Measurements from ENCODE around the gene SNRNP27. TPM values are rescaled to one million over a fixed set of nuclear protein-coding genes. Genes with fewer than 3 reads are reported as not detected.
A peak's percentile ranks its signal among the peaks of the same experiment; 100 is the strongest.

The SNRNP27 gene
- total and polyA plus RNA-seq, 4 donors = 32.0 to 51.3 (median 36.0) TPM

DNA sequence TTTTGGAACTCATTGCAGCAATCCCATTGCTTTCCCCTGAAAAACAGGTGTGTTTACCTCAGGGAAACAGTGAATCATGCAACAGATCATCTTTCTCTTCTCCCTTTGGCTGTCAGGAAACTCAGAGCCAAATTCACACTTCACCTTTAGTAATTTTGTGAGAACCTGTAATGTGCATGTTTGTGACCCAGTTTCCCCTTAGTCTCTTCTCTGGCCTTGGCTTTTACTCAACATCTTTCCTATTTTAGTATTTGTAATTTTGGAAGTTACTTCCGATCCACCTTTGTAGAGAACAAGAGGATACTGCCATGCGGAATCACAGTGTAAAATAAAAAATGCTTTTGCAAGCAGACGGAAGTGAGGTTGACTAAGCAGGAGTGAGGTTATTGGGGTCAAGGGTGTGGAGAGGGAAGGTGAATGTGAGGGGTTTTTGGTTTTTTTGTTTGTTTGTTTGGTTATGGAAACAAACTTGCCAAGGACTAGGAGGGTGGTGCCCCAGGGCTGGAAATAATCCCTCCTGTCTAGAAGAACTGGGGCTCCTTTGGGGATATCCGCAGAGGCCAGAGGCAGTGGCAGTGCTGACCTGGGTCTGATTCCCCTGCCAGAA, 53.7 kb downstream of the SNRNP27 start:
- ATAC-seq (ENCODE audit: insufficient read depth, low FRiP score) (no peak), DNase-seq (no peak)
- H3K27ac ChIP-seq (ENCODE audit: low read depth in 1 of 2, low read length in 1 of 2) = no peak overlapping the region
- H3K9me3 ChIP-seq (ENCODE audit: control insufficient read depth in 4 of 4, insufficient read depth in 3 of 4, low read length in 3 of 4) = no peaks in the 10 kb centered on the region
- no peaks in the 10 kb centered on the region for H3K27me3 ChIP-seq (ENCODE audit: control insufficient read depth in 3 of 3, insufficient read depth in 3 of 3, low read length in 2 of 3)
- H3K9ac ChIP-seq (ENCODE audit: insufficient read depth in 1 of 2, low read length in 2 of 2) = no peak overlapping the region
- peaks cover 0 to 6% (median 0%) of the 10 kb centered on the region in 4 donors for H3K36me3 ChIP-seq (ENCODE audit: control insufficient read depth in 4 of 4, insufficient read depth in 4 of 4, low read length in 4 of 4)
- TF ChIP-seq, protein P1, sequence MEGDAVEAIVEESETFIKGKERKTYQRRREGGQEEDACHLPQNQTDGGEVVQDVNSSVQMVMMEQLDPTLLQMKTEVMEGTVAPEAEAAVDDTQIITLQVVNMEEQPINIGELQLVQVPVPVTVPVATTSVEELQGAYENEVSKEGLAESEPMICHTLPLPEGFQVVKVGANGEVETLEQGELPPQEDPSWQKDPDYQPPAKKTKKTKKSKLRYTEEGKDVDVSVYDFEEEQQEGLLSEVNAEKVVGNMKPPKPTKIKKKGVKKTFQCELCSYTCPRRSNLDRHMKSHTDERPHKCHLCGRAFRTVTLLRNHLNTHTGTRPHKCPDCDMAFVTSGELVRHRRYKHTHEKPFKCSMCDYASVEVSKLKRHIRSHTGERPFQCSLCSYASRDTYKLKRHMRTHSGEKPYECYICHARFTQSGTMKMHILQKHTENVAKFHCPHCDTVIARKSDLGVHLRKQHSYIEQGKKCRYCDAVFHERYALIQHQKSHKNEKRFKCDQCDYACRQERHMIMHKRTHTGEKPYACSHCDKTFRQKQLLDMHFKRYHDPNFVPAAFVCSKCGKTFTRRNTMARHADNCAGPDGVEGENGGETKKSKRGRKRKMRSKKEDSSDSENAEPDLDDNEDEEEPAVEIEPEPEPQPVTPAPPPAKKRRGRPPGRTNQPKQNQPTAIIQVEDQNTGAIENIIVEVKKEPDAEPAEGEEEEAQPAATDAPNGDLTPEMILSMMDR (IDR thresholded peaks at IDR 0.05; ENCODE audit: control extremely low read depth, extremely low read depth) = no peak
- no peaks in the 10 kb centered on the region for H3K4me1 ChIP-seq (ENCODE audit: control insufficient read depth in 5 of 5, insufficient read depth in 5 of 5, low read length in 5 of 5)
- no peak overlapping the region for H3K4me3 ChIP-seq
- 53 to 83% methylated on average over 4 of the region's 4 CpGs for WGBS, 2 donors

GRCh38 chr2:69948032-69948962, 54.5 kb downstream of the SNRNP27 start:
- no peaks in the 10 kb centered on the region for H3K4me1 ChIP-seq (ENCODE audit: control insufficient read depth in 5 of 5, insufficient read depth in 5 of 5, low read length in 5 of 5)
- H3K27ac ChIP-seq (ENCODE audit: low read depth in 1 of 2, low read length in 1 of 2) = no peak overlapping the region
- H3K4me3 ChIP-seq = no peak overlapping the region
- peaks cover 0 to 1% (median 0%) of the 10 kb centered on the region in 4 donors for H3K36me3 ChIP-seq (ENCODE audit: control insufficient read depth in 4 of 4, insufficient read depth in 4 of 4, low read length in 4 of 4)
- 61 to 64% methylated on average over 35 of the region's 35 CpGs for WGBS, 2 donors
- no peaks in the 10 kb centered on the region for H3K27me3 ChIP-seq (ENCODE audit: control insufficient read depth in 3 of 3, insufficient read depth in 3 of 3, low read length in 2 of 3)
- DNase-seq = peak in 1 of 3 donors; percentile 30
- TF ChIP-seq, protein P1 (IDR thresholded peaks at IDR 0.05; ENCODE audit: control extremely low read depth, extremely low read depth) = no peak
- no peak for ATAC-seq (ENCODE audit: insufficient read depth, low FRiP score)
- H3K9ac ChIP-seq (ENCODE audit: insufficient read depth in 1 of 2, low read length in 2 of 2) = no peak overlapping the region
- no peaks in the 10 kb centered on the region for H3K9me3 ChIP-seq (ENCODE audit: control insufficient read depth in 4 of 4, insufficient read depth in 3 of 4, low read length in 3 of 4)

DNA sequence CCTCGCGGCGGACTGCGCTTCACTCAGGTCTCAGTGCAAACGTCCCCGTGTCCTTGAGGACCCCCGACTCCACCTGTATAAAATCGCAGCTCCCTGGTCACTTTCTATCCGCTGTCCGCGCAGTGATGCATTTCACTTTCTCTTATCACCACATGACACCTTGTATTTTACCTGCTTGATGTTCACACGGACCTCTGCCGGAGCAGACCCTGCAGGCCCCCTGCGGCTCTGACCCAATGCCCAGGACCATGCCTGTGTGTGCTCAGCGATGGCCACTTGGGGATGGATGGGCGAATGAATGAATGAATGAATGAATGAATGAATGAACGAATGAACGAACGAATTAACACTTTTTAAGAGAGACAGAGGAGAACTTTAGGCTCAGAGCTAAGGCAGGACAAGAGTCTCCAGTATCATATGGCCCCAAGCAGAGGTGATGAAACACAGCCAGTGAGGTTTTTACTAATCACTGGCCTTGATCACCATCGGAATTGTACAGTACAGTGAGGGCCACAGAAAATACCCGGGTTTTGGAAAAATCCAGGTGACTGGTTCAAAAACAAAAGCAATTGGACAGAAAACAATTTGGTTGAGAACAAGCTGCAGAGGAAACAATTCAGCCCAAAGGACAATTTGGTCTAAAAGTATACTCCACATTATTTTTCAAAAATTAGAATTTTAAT, 55.3 kb downstream of the SNRNP27 start:
- Histone ChIP-seq H3K36me3 (ENCODE audit: control insufficient read depth in 4 of 4, insufficient read depth in 4 of 4, low read length in 4 of 4) (no peaks in the 10 kb centered on the region), H3K27me3 (ENCODE audit: control insufficient read depth in 3 of 3, insufficient read depth in 3 of 3, low read length in 2 of 3) (no peaks in the 10 kb centered on the region), H3K27ac (ENCODE audit: low read depth in 1 of 2, low read length in 1 of 2) (no peak overlapping the region), H3K9ac (ENCODE audit: insufficient read depth in 1 of 2, low read length in 2 of 2) (no peak overlapping the region), H3K4me1 (ENCODE audit: control insufficient read depth in 5 of 5, insufficient read depth in 5 of 5, low read length in 5 of 5) (no peaks in the 10 kb centered on the region), H3K4me3 (no peak overlapping the region), H3K9me3 (ENCODE audit: control insufficient read depth in 4 of 4, insufficient read depth in 3 of 4, low read length in 3 of 4) (no peaks in the 10 kb centered on the region)
- TF ChIP-seq, protein P1 (IDR thresholded peaks at IDR 0.05; ENCODE audit: control extremely low read depth, extremely low read depth) = no peak
- no peak for DNase-seq
- WGBS, 2 donors = 81 to 82% methylated on average over 21 of the region's 21 CpGs
- ATAC-seq (ENCODE audit: insufficient read depth, low FRiP score) = no peak
